ENCODE measurements around the gene SLC4A1.

SLC4A1 gene

DNA sequence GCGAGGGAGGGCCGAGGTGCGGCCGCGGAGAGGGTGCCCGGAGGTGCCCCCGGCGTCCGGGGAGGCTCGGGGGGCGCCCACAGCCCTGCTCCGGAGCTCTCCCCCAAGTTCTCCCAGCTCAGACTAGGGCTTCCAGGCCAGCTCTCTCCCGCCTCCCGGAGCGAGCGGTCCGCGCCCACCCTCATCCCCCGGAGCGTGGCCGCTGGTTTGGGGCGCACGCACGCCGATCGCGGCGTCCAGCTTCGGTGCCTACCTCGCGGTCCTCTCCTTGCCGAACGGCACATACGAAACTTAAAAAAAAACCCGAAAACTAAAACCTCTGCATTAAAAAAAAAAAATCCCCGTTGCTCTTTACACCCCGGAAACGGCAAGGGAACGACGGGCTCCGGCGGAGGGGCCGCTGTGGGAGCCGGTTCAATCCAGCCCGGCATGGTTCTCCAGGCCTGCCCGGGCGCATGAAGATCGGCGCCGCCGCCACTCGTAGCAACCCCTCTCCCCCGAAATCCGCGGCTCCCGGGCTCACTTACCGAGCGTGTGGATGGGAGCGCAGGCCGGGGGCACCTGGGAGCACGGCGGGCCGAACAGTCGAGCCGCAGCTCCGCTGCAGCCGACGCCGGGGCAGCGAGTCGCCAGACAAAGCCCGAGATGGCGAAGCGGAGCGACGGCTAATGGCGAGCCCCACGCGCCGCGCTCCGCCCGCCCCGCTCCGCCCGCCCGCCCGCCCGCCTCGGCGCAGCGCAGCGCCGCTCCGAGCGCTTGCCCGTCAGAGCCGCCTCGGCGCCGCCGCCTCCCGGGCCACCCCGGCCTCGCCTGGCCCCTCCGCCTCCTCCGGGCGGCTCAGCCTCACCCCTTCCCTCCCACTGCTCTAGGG lies 47.5 kb downstream of the SLC4A1 start:
- peak; percentile 50 for DNase-seq (ENCODE audit: low spot score)

DNA sequence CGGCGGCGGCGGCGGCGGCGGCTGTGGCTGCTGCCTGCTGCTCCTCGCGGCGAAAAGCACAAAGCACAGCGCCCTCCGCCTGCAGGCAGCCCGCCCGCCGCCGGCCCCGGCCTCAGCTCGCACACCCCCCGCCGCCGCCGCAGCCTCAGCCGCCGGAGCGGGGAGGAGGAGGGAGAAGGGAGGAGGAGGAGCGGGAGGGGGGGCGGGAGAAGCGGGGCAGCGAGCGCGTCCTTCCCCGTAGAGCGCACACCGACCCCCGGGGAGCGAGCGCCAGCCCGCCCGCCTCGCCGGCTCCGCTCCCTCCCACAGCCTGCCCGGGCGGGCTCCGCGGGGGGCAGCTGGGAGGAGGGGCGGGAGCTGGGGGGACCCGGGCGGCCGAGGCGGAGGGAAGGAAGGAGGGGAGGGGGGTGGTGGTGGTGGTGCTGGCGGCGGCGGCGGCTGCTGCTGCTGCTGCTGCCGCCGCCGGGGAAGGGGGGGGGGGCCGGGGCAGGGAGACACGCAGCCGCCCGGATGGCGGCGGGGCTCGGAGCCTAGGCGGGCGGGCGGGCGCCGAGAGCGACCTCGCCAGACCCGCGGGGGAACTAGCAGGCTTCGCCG lies 48.2 kb downstream of the SLC4A1 start, which contains the start of gene UBTF:
Gene UBTF, minus strand, starts transcription at position 60 of the 597 bp plus-strand sequence. CDS start 1,446 bp downstream, outside the sequence.
- DNase-seq (ENCODE audit: low spot score): peak; percentile 76

DNA sequence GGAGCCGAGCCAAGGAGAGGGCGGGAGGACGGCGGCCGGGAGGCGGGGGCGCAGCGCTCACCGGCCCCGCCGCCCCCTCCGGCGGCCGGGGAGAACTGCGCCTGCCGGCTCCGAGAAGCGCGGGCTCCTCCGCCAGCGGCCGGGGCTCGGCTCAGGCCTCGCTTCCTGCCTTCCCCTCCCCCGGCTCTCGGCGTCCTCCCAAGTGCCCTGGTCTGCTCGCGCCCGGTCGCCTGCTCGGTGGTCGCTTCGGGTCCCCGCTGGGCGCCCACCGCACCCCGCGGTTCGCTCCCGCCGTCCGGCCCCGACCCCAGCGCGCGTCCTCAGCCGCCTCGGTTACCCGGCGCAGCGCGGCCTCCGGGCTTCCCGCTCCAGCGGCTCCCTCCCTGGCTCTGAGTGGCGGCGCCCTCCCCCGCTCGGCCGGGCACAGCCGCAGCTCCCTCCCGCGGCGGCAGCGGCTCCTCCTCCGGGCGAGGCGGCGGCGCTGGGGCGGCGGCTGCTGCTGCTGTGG lies 48.8 kb downstream of the SLC4A1 start:
- DNase-seq (ENCODE audit: low spot score): peak; percentile 61

DNA sequence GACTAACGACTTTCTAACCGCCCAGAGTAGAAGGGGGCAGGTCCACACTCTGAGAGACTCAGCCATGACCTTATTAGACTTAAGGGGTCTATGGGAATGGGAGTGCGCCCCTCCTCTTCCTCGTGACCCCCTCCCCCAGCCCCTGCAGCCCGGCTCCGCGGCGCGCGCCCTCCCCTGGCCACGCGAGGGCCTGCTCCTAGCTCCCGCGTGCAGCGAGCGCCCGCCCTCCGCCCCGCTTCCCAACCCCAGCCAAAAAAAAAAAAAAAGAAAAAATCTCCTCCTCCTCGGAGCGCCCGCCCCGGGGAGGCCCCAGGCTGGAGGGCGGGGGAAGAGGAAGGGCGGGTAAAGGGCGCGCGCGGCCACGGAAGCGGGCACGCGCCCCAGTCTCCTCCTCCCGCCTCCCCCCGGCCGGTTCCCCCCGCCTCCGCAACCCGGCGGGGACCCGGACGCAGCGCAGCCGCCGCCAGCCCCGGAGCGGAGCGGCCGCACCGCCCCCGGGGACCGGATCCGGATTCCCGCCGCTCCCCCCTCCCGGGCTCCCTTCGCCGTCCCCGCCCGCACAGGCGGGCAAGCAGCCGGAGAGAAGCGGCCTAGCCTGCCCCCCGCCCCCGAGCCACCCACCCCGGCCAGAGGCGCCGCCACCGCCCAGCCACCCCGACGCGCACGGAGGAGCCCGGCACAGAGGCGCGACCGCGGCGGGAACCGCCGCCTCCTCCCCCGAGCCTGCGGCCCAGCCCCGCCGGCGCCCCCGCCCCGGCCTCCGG lies 49.4 kb downstream of the SLC4A1 start:
- DNase-seq (ENCODE audit: low spot score): peak; percentile 90

DNA sequence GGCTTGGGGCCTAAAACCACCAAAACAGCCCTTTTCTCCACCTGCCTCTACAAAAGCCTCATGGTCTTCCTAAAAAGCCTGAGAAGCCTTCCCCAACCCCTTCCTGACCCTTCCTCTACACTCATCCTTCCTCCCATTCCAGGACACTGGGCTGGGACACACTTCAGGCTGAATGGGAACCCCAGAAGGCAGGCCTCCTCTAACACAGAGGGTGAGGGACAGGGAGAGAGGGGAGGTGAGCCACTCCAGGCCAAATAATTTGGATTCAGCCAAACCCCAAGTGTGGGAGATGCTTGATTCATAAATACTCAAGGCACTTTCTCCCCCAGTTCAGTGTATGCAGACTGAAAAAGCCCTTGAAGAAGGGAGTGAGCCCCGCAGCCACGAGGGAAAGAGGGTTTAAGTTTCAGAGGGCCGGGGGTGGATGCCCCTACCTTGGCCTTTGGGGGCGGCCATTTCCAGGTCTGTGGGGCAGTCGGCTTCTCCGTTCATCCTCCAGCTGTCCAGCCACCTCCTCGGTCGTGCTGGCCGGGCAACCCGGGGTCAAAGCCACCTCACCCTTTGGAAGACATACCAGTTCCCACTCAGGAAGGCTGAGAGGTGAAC lies 50.1 kb downstream of the SLC4A1 start:
- DNase-seq (ENCODE audit: low spot score): no peak

DNA sequence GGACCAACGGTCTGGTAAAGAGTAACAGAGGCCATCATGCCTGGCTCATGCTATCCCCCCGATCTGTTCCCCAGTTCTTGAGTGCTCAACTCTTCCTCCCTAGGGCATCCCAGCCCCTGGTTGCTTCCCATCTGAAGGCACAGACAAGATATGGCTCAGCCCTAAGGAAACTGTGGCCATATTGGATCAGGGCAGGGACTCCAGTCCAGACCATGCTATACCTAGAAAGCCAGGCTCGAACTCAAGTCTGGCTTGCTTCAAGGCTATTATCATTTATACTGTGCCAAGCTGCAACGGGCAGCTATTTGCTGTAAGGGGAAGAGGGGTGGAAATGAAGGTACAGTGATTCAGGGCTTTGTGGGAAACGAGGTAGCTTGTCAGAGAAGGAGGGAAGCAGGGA lies 51.2 kb downstream of the SLC4A1 start:
- DNase-seq (ENCODE audit: low spot score): no peak

DNA sequence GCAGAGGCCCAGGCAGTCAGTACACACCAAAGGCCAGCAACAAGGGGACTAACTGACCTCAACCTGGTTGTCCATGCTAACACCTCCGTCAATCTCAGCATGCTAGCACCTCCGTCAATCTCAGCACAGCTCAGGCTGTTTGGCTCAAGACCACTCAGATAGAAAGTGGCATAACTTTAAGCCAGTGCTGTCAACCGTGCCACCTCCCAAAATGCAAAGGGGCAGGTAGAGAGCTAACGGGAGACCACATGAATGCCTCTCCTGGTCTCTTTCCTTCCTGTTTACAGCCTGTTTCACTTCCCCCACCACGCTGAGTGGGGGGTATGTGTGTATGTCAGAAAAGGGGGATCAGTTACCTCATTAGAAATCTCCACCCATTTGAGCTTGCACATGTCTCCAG lies 51.8 kb downstream of the SLC4A1 start:
- peak; percentile 37 for DNase-seq (ENCODE audit: low spot score)

DNA sequence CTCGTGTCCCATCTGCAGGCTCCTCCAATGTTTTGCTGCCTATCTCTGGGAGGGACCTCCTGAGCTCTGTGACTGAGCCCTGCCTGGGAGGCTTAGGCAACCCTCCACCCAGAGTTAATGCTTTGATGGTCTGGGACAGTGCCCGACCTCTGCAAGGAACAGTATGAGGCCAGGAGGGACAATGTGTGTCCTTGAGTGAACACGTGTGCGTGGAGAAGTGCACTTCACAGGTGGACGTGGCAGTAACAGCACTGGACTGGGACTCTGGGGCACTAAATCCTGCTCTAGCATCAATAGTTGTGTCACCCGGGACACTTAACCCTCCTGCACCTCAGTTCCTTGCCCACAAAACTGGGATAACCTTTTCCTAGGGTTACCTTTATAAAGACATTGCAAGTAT lies 53.0 kb downstream of the SLC4A1 start:
- no peak for DNase-seq (ENCODE audit: low spot score)

DNA sequence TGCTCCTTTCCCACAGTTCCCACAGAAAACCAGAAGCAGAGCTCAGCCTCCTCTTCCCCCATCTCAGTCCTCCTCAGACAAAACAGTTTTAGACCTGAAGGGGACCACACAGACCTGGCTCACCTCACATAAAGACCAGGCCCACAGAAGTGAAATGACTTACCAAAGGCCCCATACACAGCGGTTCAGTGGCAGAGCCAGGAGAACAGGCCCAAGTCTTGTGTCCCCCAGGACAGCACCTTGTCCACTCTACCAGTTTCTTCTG lies 53.8 kb downstream of the SLC4A1 start:
- DNase-seq (ENCODE audit: low spot score): no peak

DNA sequence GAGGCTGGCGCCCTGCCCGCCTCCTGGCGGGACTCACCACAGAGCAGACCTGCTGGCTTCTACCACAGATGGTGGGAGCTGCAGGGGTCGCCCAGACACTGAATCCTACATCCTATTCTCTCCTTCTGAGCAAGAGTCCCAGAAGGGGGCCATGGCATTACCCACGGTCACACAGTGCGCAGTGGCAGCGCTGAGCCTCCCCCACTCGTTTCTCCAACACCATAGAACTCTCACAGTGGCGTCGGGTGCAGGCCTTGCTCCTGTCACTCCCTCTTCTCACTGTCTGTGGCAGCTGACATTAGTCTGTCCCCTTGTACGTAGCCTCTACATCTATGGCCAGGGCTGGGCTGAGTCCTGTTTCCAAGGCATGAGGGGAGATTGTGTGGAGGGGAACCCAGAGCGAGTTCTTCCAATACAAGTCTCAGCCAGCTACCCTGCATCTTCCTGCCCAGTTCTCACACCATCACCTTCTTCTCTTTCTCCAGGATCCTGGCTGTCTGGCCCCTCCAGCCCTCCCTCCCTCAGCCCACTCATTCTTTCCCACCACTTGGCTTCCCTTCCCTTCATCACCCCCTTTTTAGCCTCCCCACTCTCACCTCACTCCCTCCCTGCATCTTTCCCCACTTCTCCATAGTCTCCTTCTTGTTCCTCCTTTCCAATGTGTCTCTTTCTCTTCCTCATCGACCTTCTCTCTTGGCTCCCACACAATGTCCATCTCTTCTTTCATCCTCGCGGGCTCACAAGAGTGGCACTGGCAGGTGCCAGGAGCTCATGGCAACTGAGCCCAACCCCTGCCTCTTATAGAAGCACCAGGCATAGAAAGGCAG lies 54.3 kb downstream of the SLC4A1 start:
- no peak for DNase-seq (ENCODE audit: low spot score)

DNA sequence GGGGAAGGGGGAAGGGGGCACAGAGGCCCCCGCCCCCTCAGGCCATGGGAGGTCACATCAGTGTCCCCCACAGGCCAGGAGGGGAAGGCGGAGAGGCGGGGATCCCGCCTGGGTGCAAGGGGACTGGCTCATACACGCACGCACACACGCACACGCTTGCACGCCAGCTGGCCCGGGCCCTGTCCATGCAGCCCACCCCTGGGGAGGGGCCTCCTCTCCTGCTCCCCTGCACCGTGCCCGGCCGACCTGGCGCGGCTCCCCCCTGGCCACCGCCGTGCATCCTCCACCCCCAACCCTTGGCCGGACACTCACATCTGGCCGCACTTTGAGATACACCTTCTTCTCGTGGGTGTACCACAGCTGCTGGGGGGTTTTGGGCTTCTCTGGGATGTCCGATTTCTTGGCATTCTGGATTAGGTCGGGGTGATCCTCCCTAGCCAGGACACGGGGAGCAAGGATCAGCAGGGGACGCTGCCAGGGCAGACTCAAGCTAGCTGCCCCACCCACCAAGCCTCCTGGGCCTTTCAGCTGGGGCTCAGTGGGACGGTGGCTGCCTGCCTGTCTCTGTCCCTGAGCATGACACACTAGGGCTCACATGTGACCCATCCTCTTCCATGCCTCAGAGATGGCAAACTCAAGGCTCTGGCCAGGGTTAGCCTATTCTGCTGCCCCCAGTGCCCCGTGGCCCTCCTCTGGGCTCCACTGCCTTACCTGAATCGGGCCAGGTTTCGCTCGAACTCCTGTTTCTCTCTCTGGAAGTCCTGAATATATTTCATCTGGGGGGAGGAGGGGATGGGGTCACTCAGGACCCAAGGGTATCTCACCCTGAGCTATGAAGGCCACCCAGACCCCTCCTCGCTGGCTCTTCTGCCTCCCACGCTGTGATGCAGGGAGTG lies 55.2 kb downstream of the SLC4A1 start:
- no peak for DNase-seq (ENCODE audit: low spot score)

DNA sequence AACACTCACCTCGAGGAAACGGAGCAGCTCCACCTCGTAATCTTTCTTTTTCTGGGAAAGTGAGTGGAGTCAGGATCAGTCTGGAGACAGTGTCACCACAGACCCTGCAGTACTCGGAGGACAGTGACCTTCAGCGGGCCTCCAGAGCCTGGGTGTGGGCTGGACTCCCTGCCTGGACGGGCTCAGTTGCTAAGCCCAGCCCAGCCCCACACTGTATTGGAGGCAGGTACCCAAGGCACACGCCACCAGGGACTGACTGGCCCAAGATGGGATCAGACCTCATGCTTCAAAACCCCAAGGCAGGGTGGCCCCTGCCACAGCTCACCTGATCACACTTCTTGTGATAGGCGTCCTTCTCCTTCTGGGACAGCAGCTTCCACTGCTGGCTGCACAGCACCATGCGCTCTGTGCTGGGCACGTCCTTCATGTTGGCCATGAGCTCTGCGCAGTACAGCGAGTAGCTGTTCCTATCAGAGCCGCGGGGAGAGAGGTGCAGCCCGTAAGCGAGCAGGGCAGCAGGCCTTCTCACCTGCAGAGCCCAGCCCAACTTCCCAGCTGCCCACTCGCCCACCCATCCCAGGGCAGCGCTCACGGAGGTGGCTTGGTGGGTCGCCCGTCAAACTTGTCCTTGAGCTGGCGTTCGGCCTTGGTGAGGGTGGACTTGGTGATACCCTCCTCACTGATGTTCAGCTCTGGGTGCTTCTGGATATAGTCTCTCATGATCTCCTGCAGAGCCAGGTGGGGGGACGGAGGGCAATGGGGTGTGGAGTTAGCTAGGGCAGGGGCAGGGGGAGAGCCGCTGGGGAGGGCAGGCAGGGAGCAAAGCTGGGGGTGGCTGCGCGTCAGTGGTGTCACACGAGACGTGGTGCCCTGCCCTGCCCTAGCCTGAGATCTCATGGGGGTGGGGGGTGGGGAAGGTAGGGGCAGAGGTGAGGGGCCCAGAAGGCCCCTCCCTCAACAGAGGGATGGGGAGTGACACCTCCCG lies 56.4 kb downstream of the SLC4A1 start:
- DNase-seq (ENCODE audit: low spot score): no peak

DNA sequence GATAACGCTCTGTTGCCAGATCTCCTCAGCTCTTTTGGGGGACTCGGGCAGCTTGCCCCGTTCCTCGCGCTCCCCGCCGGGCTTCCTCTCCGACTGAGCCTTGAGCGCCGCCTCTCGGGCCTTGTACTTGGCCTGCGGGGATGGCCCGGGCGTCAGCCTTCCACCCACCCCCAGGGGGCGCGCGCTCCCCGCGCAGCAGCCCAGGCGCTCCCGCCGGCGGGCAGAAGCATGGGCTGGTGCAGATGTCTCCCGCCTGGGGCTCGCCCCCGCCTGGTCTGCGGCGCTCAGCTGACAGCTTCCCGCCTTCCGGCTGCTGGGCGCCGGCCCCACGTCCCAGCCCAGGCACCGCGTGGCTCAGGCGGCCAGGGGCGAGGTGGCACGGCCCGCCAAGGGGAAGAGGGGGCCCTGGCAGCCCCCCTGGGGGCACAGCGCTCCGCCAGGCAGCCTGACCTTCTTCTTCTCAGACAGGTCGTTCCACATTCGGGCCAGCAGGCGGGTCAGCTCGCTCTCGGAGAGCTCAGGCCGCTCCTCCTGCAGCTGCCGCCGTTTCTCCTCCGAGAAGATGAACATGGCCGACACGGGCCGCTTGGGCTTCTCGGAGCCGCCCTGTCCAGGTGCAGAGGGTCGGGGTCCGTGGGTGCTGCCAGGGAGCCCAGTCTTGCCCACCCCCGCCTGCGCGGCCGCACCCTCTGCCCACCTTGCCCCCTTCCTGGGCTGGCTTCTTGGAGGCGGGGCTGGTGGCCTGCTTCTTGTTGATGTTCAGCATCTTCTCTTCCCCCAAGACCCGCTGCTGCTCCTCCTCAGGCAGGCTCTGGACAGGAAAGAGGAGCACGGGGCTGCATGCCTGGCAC lies 57.4 kb downstream of the SLC4A1 start:
- DNase-seq (ENCODE audit: low spot score): peak; percentile 92

DNA sequence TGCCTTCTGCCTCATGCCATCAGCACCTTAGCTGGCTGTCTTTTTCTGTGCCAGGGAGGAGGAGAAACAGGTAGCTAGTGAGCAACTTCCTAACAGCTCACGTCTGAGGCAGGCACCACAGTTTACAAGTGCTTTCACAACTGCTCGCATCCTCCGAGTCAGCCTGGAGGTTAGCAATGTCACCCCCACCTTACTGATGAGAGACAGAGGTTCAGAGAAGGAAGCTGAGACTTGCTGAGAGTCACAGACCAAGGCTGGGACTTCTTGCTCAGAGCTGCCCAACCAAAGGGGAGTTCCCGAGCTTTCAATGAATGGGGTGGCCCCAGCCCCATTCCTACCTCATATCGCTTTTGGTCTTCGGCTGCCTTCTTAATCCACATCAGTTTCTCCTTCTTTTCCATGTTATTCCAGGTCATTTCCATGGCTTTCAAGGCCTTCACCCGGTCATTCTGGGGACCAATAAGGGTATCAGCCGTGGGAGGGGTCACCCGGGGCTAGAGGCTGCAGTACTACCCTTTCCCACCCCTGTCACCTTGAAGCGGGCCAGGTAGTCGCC lies 58.1 kb downstream of the SLC4A1 start:
- peak; percentile 36 for DNase-seq (ENCODE audit: low spot score)

DNA sequence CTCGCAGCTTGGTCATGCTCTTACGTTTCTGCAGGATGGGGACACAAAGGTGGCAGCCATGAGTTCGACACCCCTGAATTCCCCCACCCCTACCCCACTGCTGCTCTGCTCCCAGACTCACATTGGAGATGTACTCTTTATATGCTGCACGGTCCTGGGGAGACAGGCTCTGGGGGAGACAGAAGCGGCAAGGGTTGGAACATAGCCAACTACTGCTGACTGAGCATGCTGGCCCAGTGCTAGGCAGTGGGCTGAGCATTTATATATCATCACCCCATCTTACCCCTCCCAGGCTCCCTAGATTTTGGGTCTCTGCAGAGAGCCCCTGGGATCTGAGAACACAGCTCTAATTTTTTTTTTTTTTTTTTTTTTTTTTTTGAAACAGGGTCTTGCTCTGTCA lies 60.2 kb downstream of the SLC4A1 start:
- DNase-seq (ENCODE audit: low spot score): no peak

DNA sequence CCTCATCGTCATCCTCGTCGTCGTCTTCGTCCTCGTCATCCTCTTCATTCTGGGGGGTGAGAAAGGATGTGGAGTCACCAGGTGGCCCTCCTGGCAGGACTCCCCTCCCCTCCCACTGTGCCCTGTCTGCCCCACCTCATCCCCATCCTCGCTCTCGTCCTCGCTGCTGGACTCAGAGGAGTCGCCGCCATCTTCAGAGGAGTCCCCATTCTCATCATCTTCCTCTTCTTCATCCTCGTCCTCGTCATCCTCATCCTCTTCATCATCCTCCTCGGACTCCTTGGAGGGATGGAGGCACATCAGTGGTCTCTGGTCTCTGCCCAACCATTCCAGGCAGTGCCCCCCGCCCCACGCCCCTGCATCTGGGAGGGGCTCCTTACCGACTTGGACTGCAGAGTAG lies 60.6 kb downstream of the SLC4A1 start:
- no peak for DNase-seq (ENCODE audit: low spot score)

DNA sequence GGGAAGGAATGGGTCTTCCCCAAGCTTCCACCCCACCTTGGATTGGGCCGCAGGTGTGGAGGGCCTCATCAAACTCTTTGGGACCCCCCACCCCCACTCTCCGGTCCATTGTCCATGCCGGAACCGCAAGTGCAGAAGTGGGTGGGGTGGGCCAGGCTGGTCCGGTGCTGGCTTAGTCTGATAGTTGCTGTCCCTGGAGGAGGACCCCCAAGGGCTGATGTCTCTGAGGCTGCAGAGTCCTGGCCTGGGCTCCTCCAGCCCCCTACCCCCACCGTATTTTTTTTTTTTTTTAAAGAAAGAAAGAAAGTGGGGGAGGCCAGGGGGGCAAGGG lies 61.1 kb downstream of the SLC4A1 start:
- no peak for DNase-seq (ENCODE audit: low spot score)

Measured in CD4-positive, alpha-beta T cell treated with Interleukin-15 for 4 hours (primary cell).